Measurements from ENCODE around the gene DBNL. TPM values are rescaled to one million over a fixed set of nuclear protein-coding genes. Genes with fewer than 3 reads are reported as not detected.

DBNL gene
- total RNA-seq, 1 donor from 2014 or later: 165 TPM

DNA sequence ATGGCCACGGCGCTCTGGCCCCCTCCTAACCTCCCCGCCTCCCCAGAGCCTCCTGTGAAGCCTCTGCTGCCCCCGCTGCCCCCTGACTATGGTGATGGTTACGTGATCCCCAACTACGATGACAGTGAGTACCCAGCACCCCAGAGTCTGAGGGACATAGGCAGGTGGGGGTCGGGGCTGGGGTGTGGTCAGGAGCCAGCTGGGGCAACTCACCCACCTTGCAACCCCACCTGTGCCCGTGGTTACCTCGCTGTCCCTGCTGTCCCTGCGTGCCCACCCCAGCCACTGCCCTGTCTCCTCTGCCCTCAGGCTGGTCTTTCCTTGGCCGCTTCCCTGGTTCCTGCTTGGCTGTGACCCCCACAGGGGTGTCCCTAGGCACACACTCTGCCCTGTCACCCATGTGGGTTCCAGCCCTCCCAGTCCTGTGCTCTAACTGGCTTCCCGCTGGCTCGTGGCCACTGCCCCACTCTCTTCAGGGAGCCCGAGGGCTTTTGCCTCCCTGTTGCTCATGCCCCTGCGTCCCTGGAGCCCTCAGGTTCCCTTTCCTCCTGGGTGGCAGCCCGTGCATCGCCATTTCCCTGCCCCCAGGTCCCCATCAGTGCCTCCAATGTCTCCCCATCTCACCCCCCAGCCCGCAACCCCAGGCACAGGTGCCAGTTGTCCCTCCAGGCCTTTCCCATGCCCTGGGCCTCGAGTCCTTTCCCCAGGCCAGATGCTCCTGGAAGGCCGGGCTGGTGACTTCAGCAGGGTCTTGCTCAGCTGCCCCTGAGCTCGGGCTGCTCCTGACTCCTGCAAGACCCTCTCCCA lies 63.7 kb downstream of the DBNL start:
- intact Hi-C loops (cut with micrococcal nuclease): no loop called here

DNA sequence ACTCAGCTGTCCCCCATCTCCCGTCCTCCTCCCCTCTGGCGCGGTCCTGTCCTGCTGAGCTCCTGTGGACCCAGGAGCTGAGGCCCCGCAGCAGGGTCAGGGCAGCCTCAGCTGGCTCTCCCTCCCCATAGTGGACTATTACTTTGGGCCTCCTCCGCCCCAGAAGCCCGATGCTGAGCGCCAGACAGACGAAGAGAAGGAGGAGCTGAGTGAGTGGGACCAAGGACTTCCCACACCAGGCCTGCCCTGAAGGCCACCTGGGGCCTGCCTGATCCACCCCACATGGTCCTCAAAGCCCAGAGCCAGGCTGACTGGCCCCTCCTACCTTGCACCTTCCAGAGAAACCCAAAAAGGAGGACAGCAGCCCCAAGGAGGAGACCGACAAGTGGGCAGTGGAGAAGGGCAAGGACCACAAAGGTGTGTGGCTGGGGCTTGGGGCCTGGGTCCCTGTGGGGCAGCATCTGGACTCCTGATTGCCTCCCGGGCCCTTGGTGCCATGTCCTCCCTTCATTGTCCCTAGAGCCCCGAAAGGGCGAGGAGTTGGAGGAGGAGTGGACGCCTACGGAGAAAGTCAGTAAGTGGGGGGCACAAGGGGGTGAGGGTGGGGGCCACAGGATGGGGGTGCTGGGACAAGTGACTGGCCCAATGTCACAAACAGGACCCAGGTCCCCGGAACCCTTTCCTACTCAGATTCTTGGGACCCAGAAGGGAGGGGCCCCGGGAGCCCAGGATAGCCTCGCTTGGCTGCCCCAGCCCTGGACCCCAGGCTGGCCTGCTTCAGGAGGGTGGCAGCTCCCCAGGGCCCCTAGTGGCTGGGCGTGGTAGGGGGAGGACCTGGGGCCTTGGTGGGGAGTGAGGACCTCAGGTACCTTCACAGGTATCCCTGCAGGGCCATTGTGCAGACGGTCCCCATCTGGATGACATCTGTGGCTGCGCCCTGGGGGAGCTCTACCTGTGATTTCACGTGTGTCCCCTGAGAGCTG lies 64.6 kb downstream of the DBNL start:
- intact Hi-C loops (cut with micrococcal nuclease): no loop called here

DNA sequence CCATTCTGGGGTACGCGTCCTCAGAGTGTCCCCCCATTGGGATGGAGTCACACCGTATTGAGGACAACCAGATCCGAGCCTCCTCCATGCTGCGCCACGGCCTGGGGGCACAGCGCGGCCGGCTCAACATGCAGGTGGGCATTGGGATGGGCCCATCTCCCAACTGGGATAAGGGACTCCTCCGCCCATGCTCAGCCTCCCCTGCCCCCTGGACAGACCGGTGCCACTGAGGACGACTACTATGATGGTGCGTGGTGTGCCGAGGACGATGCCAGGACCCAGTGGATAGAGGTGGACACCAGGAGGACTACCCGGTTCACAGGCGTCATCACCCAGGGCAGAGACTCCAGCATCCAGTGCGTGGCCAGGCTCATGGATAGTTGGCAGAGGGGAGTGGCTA lies 65.5 kb downstream of the DBNL start:
- intact Hi-C loops (cut with micrococcal nuclease): no loop called here

DNA sequence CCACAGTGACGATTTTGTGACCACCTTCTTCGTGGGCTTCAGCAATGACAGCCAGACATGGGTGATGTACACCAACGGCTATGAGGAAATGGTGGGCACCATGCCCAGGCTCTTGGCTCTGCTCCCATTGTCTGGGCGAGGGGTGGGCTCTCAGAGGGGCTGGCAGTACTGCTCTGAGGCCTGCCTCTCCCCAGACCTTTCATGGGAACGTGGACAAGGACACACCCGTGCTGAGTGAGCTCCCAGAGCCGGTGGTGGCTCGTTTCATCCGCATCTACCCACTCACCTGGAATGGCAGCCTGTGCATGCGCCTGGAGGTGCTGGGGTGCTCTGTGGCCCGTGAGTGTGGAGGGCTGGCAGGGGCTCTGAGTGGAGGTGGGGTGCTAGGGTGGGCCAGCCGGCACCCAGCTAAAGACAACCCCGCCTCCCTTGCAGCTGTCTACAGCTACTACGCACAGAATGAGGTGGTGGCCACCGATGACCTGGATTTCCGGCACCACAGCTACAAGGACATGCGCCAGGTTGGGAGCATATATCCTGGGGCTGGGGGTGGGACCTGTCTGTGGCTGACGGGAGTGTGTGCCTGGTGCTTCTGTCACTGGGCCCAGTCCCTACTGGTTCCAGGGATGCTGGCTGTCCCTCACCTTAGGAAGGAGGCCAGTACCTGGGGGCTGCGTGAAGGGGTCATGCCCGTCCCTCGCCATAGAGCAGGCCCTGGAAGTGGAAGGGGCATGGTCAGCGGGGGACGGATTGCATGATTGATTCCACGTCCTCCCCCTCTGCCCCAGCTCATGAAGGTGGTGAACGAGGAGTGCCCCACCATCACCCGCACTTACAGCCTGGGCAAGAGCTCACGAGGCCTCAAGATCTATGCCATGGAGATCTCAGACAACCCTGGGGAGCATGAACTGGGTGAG lies 66.5 kb downstream of the DBNL start:
- intact Hi-C loops (cut with micrococcal nuclease): no loop called here

Other genes starting within 250 kb of the DBNL start
- gene MRPS24, start 175.2 kb upstream of the DBNL start, total RNA-seq: 71.8 and 74.4 TPM in 2 replicates
- gene URGCP, start 138.1 kb upstream of the DBNL start, total RNA-seq: 24.1 and 25.1 TPM in 2 replicates
- 10.0 and 11.6 TPM in 2 replicates for gene UBE2D4, start 118.3 kb upstream of the DBNL start, total RNA-seq
- 0.12 TPM in 1 of 2 replicates, not detected in the other for gene SPDYE1, start 46.8 kb upstream of the DBNL start, total RNA-seq
- 0.34 and 0.66 TPM in 2 replicates for gene PGAM2, start 20.9 kb downstream of the DBNL start, total RNA-seq
- gene POLM, start 37.8 kb downstream of the DBNL start, total RNA-seq: 29.6 and 34.2 TPM in 2 replicates
- gene AEBP1, start 59.6 kb downstream of the DBNL start, total RNA-seq: 6.1 and 9.0 TPM in 2 replicates
- 103 and 107 TPM in 2 replicates for gene POLD2, start 78.8 kb downstream of the DBNL start, total RNA-seq
- not detected in 2 replicates for gene MYL7, start 96.6 kb downstream of the DBNL start, total RNA-seq
- 0.15 TPM in 1 of 2 replicates, not detected in the other for gene GCK, start 144.7 kb downstream of the DBNL start, total RNA-seq
- gene YKT6, start 156.3 kb downstream of the DBNL start, total RNA-seq: 82.2 and 82.8 TPM in 2 replicates

All from T-helper 1 cell treated with Interleukin-12 subunit alpha and Interleukin-12 subunit beta and Interleukin-4 antibody, amounts not matched to agents 30 ng/mL and 1 ng/mL, for 36 hours (primary cell).